Measurements from ENCODE around the gene YAE1. TPM values are rescaled to one million over a fixed set of nuclear protein-coding genes. Genes with fewer than 3 reads are reported as not detected.

YAE1 gene
- total RNA-seq, 6 experiments from 2014 or later: 5.4 to 11.2 (median 7.4) TPM

DNA sequence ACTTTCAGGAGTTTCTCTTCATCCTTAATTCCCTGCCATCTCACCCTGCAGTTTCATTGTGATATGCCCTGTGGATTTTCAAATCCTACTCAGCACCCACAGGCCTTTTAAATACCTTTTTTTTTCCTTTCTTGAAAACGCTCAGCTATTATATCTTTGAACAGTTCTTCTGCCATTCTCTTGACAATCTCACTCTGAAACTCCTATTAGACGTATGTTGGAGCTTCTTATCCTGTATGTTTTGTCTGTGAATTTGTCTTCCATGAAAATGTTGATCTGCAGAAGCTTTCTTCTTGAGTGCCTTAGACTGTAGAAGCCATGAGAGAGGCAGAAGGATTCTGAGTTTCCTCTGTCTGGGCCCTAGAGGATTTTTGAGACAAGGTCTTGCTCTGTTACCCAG is 18.9 kb upstream of the YAE1 start:
- WGBS (ENCODE audit: insufficient coverage, low coverage, low lambda C conversion rate, missing lambda C conversion rate): 73% methylated on average over 2 of the region's 2 CpGs
- Histone ChIP-seq H3K4me3 (no peak overlapping the region), H3K36me3 (no peaks in the 10 kb centered on the region), H3K9me3 (peaks cover 0 to 3% (median 0%) of the 10 kb centered on the region in 4 donors), H3K27me3 (no peaks in the 10 kb centered on the region), H3K4me1 (no peaks in the 10 kb centered on the region), H3K27ac (no peak overlapping the region)
- ATAC-seq (no peak), DNase-seq (no peak)
- intact Hi-C loops (cut with DNase I): no loop called here
- TF ChIP-seq, protein P1, sequence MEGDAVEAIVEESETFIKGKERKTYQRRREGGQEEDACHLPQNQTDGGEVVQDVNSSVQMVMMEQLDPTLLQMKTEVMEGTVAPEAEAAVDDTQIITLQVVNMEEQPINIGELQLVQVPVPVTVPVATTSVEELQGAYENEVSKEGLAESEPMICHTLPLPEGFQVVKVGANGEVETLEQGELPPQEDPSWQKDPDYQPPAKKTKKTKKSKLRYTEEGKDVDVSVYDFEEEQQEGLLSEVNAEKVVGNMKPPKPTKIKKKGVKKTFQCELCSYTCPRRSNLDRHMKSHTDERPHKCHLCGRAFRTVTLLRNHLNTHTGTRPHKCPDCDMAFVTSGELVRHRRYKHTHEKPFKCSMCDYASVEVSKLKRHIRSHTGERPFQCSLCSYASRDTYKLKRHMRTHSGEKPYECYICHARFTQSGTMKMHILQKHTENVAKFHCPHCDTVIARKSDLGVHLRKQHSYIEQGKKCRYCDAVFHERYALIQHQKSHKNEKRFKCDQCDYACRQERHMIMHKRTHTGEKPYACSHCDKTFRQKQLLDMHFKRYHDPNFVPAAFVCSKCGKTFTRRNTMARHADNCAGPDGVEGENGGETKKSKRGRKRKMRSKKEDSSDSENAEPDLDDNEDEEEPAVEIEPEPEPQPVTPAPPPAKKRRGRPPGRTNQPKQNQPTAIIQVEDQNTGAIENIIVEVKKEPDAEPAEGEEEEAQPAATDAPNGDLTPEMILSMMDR (IDR thresholded peaks at IDR 0.05): no peak
- no peak for TF ChIP-seq POLR2A (IDR thresholded peaks at IDR 0.05)

GRCh38 chr7:39550411-39550810 is 15.8 kb upstream of the YAE1 start:
- Histone ChIP-seq H3K4me1 (no peaks in the 10 kb centered on the region), H3K36me3 (no peaks in the 10 kb centered on the region), H3K27ac (no peak overlapping the region), H3K27me3 (no peaks in the 10 kb centered on the region), H3K4me3 (no peak overlapping the region), H3K9me3 (peaks cover 0 to 3% (median 0%) of the 10 kb centered on the region in 4 donors)
- WGBS (ENCODE audit: insufficient coverage, low coverage, low lambda C conversion rate, missing lambda C conversion rate): 58% methylated on average over 2 of the region's 2 CpGs
- DNase-seq: no peak
- ATAC-seq: no peak
- intact Hi-C loops (cut with DNase I): no loop called here
- TF ChIP-seq POLR2A (IDR thresholded peaks at IDR 0.05): no peak
- TF ChIP-seq, protein P1 (IDR thresholded peaks at IDR 0.05): no peak

- no peaks in the 10 kb centered on the region for H3K27me3 ChIP-seq
- no peaks in the 10 kb centered on the region for H3K9me3 ChIP-seq
- WGBS (ENCODE audit: insufficient coverage, low coverage, low lambda C conversion rate, missing lambda C conversion rate): 68% methylated on average over 3 of the region's 3 CpGs
- H3K36me3 ChIP-seq: no peaks in the 10 kb centered on the region
- ATAC-seq: no peak
- no peak overlapping the region for H3K4me3 ChIP-seq
- no peak overlapping the region for H3K27ac ChIP-seq
- intact Hi-C loops (cut with DNase I): no loop called here
- H3K4me1 ChIP-seq: no peaks in the 10 kb centered on the region
- no peak for DNase-seq
- TF ChIP-seq, protein P1 (IDR thresholded peaks at IDR 0.05): no peak
- TF ChIP-seq POLR2A (IDR thresholded peaks at IDR 0.05): no peak
These were observed 12.8 kb upstream of the YAE1 start for GRCh38 chr7:39553436-39553835.

- Histone ChIP-seq H3K9me3 (no peaks in the 10 kb centered on the region), H3K4me3 (no peak overlapping the region), H3K27me3 (no peaks in the 10 kb centered on the region), H3K4me1 (no peaks in the 10 kb centered on the region), H3K36me3 (no peaks in the 10 kb centered on the region), H3K27ac (no peak overlapping the region)
- intact Hi-C loops (cut with DNase I): no loop called here
- TF ChIP-seq, protein P1 (IDR thresholded peaks at IDR 0.05): no peak
- TF ChIP-seq POLR2A (IDR thresholded peaks at IDR 0.05): no peak
- ATAC-seq (no peak), DNase-seq (no peak)
- WGBS (ENCODE audit: insufficient coverage, low coverage, low lambda C conversion rate, missing lambda C conversion rate): 70% methylated on average over 7 of the region's 7 CpGs
These were observed 11.5 kb upstream of the YAE1 start for GRCh38 chr7:39554583-39555165.

DNA sequence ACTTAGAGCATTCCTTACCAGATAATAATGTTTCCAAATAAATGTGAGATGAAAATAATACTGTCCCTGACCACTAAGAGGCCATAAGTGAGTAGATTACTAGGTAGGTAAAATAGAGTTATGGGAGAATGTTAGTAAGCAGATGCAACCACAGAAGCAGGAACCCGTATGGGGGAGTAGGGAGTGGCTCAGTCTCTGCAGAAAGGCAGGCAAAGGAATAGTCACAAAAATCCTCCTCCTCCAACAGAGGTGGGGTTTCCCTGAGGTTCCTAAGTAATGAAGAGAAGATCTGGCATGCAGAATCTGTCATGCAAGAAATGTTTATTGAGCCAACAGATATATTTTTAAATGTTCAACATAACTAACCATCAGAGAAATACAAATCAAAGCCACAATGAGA is 9.0 kb upstream of the YAE1 start:
- ATAC-seq (no peak), DNase-seq (no peak)
- intact Hi-C loops (cut with DNase I): no loop called here
- Histone ChIP-seq H3K27ac (no peak overlapping the region), H3K9me3 (no peaks in the 10 kb centered on the region), H3K27me3 (no peaks in the 10 kb centered on the region), H3K36me3 (no peaks in the 10 kb centered on the region), H3K4me3 (no peak overlapping the region), H3K4me1 (no peaks in the 10 kb centered on the region)
- TF ChIP-seq, protein P1 (IDR thresholded peaks at IDR 0.05): no peak
- no peak for TF ChIP-seq POLR2A (IDR thresholded peaks at IDR 0.05)
- WGBS (ENCODE audit: insufficient coverage, low coverage, low lambda C conversion rate, missing lambda C conversion rate): 36% methylated on average over 1 of the region's 1 CpG

Data from right lobe of liver (tissue), 6 donors.